ENCODE data around the gene MLN.

GRCh38 chr6:33749401-33749800 lies 54.4 kb downstream of the MLN start:
- no peak for TF ChIP-seq CTCF (IDR thresholded peaks at IDR 0.05)
- no peak for TF ChIP-seq POLR2A (IDR thresholded peaks at IDR 0.05)
- no peak for TF ChIP-seq POLR2AphosphoS5 (IDR thresholded peaks at IDR 0.05)

Measured in transverse colon (tissue), 4 donors.